H9 (cell line): Measurements from ENCODE around the gene PPM1M. TPM values are rescaled to one million over a fixed set of nuclear protein-coding genes. Genes with fewer than 3 reads are reported as not detected.

ENCODE experiments used
- DNase-seq: peaks from one replicate; pipeline ENCODE4 v3.0.0-alpha.2; 2017
- H2AFZ ChIP-seq: one replicate; pipeline ENCODE4 v1.6.1; 2013; ENCODE audit warnings: mild to moderate bottlenecking, low read length, control low read depth, moderate library complexity
- H2AK5ac ChIP-seq: 2 replicates; pipeline ENCODE4 v1.6.1; 2013; ENCODE audit warnings: low read length, control low read depth, mixed read lengths; ENCODE audit not compliant: insufficient read length
- H2BK120ac ChIP-seq: one replicate; pipeline ENCODE4 v1.6.1; 2013; ENCODE audit warnings: low read depth, mild to moderate bottlenecking, low read length, control low read depth, inconsistent platforms; ENCODE audit not compliant: poor library complexity, severe bottlenecking
- H2BK12ac ChIP-seq: 2 replicates; pipeline ENCODE4 v1.6.1; 2013; ENCODE audit warnings: low read length, control low read depth, mixed read lengths, low read depth; ENCODE audit not compliant: insufficient read length
- H2BK15ac ChIP-seq: 2 replicates; pipeline ENCODE4 v1.6.1; 2013; ENCODE audit warnings: low read depth, low read length, control low read depth
- H2BK20ac ChIP-seq: one replicate; pipeline ENCODE4 v1.6.1; 2013; ENCODE audit warnings: low read depth, mild to moderate bottlenecking, low read length, control low read depth, inconsistent platforms; ENCODE audit not compliant: poor library complexity, severe bottlenecking
- H2BK5ac ChIP-seq: 2 replicates; pipeline ENCODE4 v1.6.1; 2013; ENCODE audit warnings: low read length, control low read depth, mixed read lengths; ENCODE audit not compliant: insufficient read length
- H3K14ac ChIP-seq: 2 replicates; pipeline ENCODE4 v1.6.1; 2013; ENCODE audit warnings: low read length, control low read depth; ENCODE audit not compliant: insufficient read depth
- H3K18ac ChIP-seq: 2 replicates; pipeline ENCODE4 v1.6.1; 2013; ENCODE audit warnings: low read depth, mild to moderate bottlenecking, mixed read lengths, low read length, control low read depth; ENCODE audit not compliant: insufficient read length
- H3K23ac ChIP-seq: 2 replicates; pipeline ENCODE4 v1.6.1; 2013; ENCODE audit warnings: low read length, control low read depth, mixed read lengths, low read depth; ENCODE audit not compliant: insufficient read length
- H3K23me2 ChIP-seq: 2 replicates; pipeline ENCODE4 v1.6.1; 2013; ENCODE audit warnings: low read depth, mild to moderate bottlenecking, mixed read lengths, low read length, control low read depth; ENCODE audit not compliant: insufficient read length, poor library complexity, severe bottlenecking
- H3K27ac ChIP-seq: 2 replicates; pipeline ENCODE4 v1.5.1; 2013; ENCODE audit warnings: low read length, control low read depth, mixed read lengths, low read depth; ENCODE audit not compliant: insufficient read length
- H3K27me3 ChIP-seq: 2 replicates; pipeline ENCODE4 v1.6.1; 2013; ENCODE audit warnings: low read length, control low read depth, inconsistent platforms; ENCODE audit not compliant: insufficient read depth
- H3K4ac ChIP-seq: 2 replicates; pipeline ENCODE4 v1.6.1; 2013; ENCODE audit warnings: low read depth, mild to moderate bottlenecking, control low read depth, inconsistent platforms, low read length, moderate library complexity
- H3K4me1 ChIP-seq: 2 replicates; pipeline ENCODE4 v1.6.1; 2013; ENCODE audit warnings: low read length, control low read depth, inconsistent platforms; ENCODE audit not compliant: insufficient read depth
- H3K4me2 ChIP-seq: 2 replicates; pipeline ENCODE4 v1.6.1; 2013; ENCODE audit warnings: low read length, control low read depth, mixed read lengths; ENCODE audit not compliant: insufficient read length, insufficient read depth
- H3K56ac ChIP-seq: 2 replicates; pipeline ENCODE4 v1.6.1; 2013; ENCODE audit warnings: low read depth, mild to moderate bottlenecking, mixed read lengths, low read length, control low read depth; ENCODE audit not compliant: insufficient read length
- H3K79me1 ChIP-seq: 2 replicates; pipeline ENCODE4 v1.6.1; 2013; ENCODE audit warnings: low read depth, mild to moderate bottlenecking, moderate library complexity, low read length, control low read depth, inconsistent platforms; ENCODE audit not compliant: insufficient read depth, poor library complexity, severe bottlenecking
- H3K79me2 ChIP-seq: 2 replicates; pipeline ENCODE4 v1.6.1; 2013; ENCODE audit warnings: low read length, control low read depth, inconsistent platforms; ENCODE audit not compliant: insufficient read depth
- H3K9ac ChIP-seq: 2 replicates; pipeline ENCODE4 v1.6.1; 2013; ENCODE audit warnings: low read length, control low read depth, mixed read lengths; ENCODE audit not compliant: insufficient read length; ENCODE audit errors: extremely low read depth
- H3K9me3 ChIP-seq: one replicate; pipeline ENCODE4 v1.6.1; 2013; ENCODE audit warnings: low read depth, low read length, inconsistent platforms; ENCODE audit not compliant: control insufficient read depth
- H3T11ph ChIP-seq: one replicate; pipeline ENCODE4 v1.6.1; 2013; ENCODE audit warnings: mild to moderate bottlenecking, low read length, control low read depth, inconsistent platforms
- H4K20me1 ChIP-seq: one replicate; pipeline ENCODE4 v1.6.1; 2013; ENCODE audit not compliant: control insufficient read depth, insufficient read length, insufficient read depth
- H4K5ac ChIP-seq: 2 replicates; pipeline ENCODE4 v1.6.1; 2013; ENCODE audit warnings: low read depth, mild to moderate bottlenecking, mixed read lengths, low read length, control low read depth; ENCODE audit not compliant: insufficient read length
- H4K8ac ChIP-seq: replicated peaks from 2 replicates; pipeline ENCODE4 v1.6.1; 2013; ENCODE audit warnings: low read length, control low read depth, mixed read lengths, low read depth; ENCODE audit not compliant: insufficient read length
- H4K91ac ChIP-seq: 2 replicates; pipeline ENCODE4 v1.6.1; 2013; ENCODE audit warnings: low read depth, mild to moderate bottlenecking, moderate library complexity, mixed read lengths, low read length, control low read depth; ENCODE audit not compliant: insufficient read length
- H3K27ac Mint-ChIP-seq, 3 experiments: 2 replicates in 2 of 3; 3 replicates in 1 of 3; pipeline ENCODE4 v1.8.0; 2020 to 2021; ENCODE audit warnings: mixed read lengths in 3 of 3, mild to moderate bottlenecking in 1 of 3, moderate library complexity in 1 of 3
- H3K27me3 Mint-ChIP-seq: 2 replicates; pipeline ENCODE4 v1.8.0; 2021; ENCODE audit warnings: low read depth, mild to moderate bottlenecking, moderate library complexity, mixed read lengths
- H3K36me3 Mint-ChIP-seq, 3 experiments: 2 replicates in 2 of 3; 3 replicates in 1 of 3; pipeline ENCODE4 v1.8.0; 2020 to 2021; ENCODE audit warnings: low read depth in 3 of 3, mixed read lengths in 3 of 3; ENCODE audit not compliant: insufficient read depth in 1 of 3
- H3K4me1 Mint-ChIP-seq, 2 experiments: 2 replicates each; pipeline ENCODE4 v1.8.0; 2020; ENCODE audit warnings: mixed read lengths in 2 of 2
- H3K4me3 Mint-ChIP-seq, 2 experiments: 2 replicates in 1 of 2; 3 replicates in 1 of 2; pipeline ENCODE4 v1.8.0; 2020 to 2021; ENCODE audit warnings: mild to moderate bottlenecking in 2 of 2, mixed read lengths in 2 of 2, moderate library complexity in 1 of 2
- H3K9me3 Mint-ChIP-seq, 2 experiments: 2 replicates in 1 of 2; 3 replicates in 1 of 2; pipeline ENCODE4 v1.8.0; 2020; ENCODE audit warnings: mild to moderate bottlenecking in 2 of 2, mixed read lengths in 2 of 2, moderate library complexity in 1 of 2
- CTCF ChIP-seq: fragments of 200-600 bp; sonication (generic); conservative IDR thresholded peaks from 3 replicates; pipeline ENCODE4 v1.8.0; 2021; ENCODE audit warnings: antibody characterized with exemption, mild to moderate bottlenecking
- WGBS: extraction: QIAGEN DNeasy Blood & Tissue Kit; methylation state at CpG from one replicate; pipeline ENCODE4 v1.1.7; 2013; ENCODE audit warnings: missing lambda C conversion rate, low lambda C conversion rate, mixed read lengths; ENCODE audit not compliant: insufficient read length; ENCODE audit errors: extremely low coverage; 5-methylcytosine and 5-hydroxymethylcytosine counted together
- total RNA-seq: library from RNA; stranded (reverse); gene quantifications from 2 replicates; pipeline ENCODE4 v1.2.1, GENCODE V29; 2021

The PPM1M gene
- total RNA-seq, 1 experiment from 2014 or later, result 7.4 TPM

DNA sequence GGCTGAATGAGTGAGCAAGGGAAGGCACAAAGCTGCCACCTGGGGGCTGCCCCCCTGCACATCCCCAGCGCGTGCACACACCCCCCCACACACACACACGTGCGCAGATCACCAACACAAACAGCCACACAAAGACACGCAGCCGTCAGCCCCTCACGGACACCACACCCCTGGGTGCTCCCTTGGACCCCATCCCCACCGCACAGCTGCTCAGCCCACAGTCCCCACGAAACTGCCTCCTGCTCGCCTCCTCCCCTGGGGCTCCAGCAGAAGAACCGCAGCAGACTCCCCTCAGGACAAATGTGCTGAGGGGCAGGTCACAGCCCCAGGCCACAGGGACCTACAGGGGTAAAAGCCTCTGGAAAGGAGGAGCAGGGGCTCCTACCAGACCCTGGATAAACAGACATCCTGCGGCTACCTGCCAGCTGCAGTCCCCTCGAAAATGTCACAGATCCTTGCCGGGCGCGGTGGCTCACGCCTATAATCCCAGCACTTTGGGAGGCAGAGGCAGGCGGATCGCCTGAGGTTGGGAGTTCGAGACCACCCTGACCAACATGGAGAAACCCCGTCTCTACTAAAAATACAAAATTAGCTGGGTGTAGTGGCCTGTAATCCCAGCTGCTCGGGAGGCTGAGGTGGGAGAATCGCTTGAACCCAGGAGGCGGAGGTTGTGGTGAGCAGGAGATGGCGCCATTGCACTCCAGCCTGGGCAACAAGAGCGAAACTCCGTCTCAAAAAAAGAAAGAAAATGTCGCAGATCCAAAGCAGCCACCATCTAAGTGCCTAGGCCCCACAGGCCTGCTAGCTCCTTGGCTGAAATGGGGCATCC lies 13.1 kb upstream of the PPM1M start:
- Histone ChIP-seq H3K9ac (no peak overlapping the region), H4K91ac (no peak overlapping the region), H3K27me3 (no peaks in the 10 kb centered on the region), H3K79me1 (no peaks in the 10 kb centered on the region), H3K4me2 (no peak overlapping the region), H2AK5ac (no peak overlapping the region), H3K56ac (no peak overlapping the region), H2AFZ (no peak overlapping the region), H3K23me2 (no peaks in the 10 kb centered on the region), H3T11ph (no peak overlapping the region), H3K4me1 (peaks cover 8% of the 10 kb centered on the region; the same call in 1 of the 2 replicates), H3K4ac (no peak overlapping the region), H2BK20ac (no peak overlapping the region), H2BK12ac (no peak overlapping the region), H3K23ac (no peak overlapping the region), H2BK15ac (no peak overlapping the region), H3K27ac (no peak overlapping the region), H2BK120ac (no peak overlapping the region), H2BK5ac (no peak overlapping the region), H3K18ac (no peak overlapping the region), H4K5ac (no peak overlapping the region), H3K14ac (no peak overlapping the region), H4K20me1 (no peaks in the 10 kb centered on the region), H4K8ac (no peak overlapping the region), H3K79me2 (no peaks in the 10 kb centered on the region), H3K9me3 (no peaks in the 10 kb centered on the region)
- no peaks in the 10 kb centered on the region for H3K9me3 Mint-ChIP-seq
- DNase-seq, result peak; percentile 36
- no peak overlapping the region for H3K4me3 Mint-ChIP-seq
- H3K27ac Mint-ChIP-seq, result no peak overlapping the region
- H3K27me3 Mint-ChIP-seq, result no peaks in the 10 kb centered on the region
- WGBS, result no CpG with 5 or more reads among the region's 28 CpGs
- H3K36me3 Mint-ChIP-seq, result peaks cover 12 to 37% (median 34%) of the 10 kb centered on the region in 3 experiments
- TF ChIP-seq CTCF, result peak; percentile 64
- peaks cover 14 to 18% of the 10 kb centered on the region in 2 experiments for H3K4me1 Mint-ChIP-seq
